GM19438 (cell line): ENCODE data around the gene LYVE1.

Experiments used
- ATAC-seq: cut with Tn5 transposase; IDR thresholded peaks from one replicate; pipeline ENCODE4 v1.9.1; 2021; ENCODE audit warnings: low read depth; ENCODE audit not compliant: unreplicated experiment

The LYVE1 gene

DNA sequence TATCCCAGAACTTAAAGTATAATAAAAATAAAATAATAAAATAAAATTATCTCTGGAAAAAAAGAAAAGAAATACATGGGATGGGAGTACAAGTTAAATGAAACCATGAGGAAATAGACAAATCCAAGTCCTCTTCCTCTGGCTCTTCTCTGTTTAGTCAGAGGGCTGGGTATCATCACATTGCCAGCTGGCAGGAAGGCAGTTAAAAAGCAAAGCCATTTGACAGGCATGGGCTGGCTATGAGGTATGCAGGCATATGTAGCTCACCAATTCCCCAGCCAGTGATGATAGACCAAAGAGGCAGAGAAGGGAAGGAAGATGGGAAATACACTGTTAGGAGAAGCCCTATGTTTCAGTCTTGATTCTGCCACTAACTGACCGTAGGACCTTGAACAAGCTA lies 6.5 kb downstream of the LYVE1 start:
- ATAC-seq = no peak

DNA sequence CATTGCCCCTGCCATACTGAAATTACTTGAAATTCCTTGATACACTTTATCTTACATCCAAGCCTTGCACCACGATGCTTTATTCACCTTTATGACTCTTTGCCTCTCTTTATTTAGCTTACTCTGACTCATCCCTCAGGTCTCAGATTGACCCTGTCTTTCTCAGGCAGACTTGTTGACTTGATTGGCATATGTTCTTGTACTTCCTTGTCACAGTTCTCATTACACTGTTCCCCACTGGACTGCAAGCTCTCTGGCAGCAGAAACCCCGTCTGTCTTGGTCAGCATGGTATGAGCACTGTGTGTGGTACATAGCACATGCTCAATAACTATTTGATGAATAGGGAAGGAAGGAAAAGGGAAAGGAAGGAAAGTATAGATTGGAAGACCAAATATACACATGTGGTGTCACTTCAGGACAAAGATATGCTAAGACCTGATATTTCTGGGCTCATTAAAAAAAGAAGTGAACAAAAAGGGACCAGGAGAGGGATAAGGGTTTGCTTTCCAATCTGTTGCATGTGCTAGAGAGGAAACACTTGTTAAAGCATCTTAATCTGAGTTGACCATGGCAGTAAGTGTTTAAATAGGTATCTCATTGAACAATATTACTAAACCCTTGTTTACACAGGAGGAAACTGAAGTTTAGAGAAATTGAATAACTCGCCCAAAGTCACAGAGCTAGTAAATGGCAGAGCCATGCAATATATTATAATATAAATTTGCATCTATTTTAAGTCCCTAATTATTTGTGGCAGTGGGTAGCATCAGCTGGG lies 7.2 kb downstream of the LYVE1 start:
- no peak for ATAC-seq

DNA sequence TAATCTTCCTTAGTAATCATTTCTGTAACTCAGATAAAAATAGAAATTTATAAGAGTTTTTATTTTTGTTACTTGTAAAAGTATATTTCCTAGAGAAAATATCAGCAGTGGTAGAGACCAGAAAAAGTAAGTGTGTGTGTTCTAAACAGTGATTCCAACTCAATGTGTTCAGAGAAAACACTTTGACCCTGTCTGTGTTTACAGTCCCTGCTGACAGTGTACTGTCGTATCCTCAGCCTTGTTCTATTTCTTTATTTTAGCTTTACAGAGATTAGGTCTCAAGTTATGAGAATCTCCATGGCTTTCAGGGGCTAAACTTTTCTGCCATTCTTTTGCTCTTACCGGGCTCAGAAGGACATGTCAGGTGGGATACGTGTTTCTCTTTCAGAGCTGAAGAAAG lies 10.2 kb downstream of the LYVE1 start:
- no peak for ATAC-seq

DNA sequence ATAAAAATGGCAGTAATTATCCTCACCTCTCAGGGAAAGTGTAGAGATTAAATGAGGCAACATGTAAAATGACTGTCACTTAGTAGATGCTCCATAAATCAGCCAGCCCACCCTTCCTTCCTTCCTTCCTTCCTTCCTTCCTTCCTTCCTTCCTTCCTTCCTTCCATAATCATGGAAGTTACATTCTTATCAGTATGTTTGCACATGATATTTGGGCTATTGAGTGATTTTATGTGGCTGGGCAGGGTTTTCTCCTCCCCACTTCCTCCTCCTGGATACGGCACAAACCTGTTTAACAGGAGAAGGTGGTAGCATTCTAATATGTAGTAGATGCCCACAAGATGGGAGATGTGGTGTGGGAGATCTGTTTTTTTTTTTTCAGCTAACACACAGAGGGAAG lies 11.9 kb downstream of the LYVE1 start:
- ATAC-seq = no peak

DNA sequence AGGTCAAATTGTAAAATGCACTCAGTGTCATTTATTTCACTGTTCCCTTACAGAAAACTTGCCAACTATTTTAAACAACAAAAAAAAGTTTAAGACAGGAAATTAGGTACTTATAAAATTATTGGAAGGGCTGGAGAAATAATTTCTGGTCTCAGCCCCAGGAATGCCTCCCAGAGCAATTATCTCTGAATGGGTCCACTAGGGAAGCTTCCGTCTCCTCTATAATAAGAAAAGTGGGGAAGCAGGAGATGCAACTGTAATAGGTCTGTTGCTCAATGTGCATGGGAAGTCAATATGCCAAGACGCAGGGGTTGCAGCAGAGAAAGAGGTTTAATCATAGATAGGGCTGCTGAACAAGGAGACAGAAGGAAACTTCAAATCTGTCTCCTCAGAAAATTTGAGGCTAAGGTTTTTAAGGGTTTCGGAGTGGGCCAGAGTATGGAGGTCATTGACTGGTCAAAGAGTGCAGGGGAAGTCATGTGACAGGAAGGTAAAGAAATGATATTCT lies 16.6 kb downstream of the LYVE1 start:
- no peak for ATAC-seq

DNA sequence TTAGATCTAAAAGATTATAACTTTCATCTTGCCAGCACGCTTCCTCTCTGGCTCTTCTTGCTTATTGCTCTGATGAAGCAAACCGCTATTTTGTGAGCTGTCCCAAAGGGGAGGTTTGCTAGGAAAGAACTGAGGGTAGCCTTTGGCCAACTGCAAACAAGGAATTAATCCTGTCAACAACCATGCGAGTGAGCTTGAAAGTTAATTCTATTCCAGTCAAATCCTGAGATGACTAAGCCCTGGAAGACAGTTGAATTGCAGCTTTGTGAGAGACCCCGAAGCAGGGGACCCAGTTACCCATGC lies 17.2 kb downstream of the LYVE1 start:
- no peak for ATAC-seq

DNA sequence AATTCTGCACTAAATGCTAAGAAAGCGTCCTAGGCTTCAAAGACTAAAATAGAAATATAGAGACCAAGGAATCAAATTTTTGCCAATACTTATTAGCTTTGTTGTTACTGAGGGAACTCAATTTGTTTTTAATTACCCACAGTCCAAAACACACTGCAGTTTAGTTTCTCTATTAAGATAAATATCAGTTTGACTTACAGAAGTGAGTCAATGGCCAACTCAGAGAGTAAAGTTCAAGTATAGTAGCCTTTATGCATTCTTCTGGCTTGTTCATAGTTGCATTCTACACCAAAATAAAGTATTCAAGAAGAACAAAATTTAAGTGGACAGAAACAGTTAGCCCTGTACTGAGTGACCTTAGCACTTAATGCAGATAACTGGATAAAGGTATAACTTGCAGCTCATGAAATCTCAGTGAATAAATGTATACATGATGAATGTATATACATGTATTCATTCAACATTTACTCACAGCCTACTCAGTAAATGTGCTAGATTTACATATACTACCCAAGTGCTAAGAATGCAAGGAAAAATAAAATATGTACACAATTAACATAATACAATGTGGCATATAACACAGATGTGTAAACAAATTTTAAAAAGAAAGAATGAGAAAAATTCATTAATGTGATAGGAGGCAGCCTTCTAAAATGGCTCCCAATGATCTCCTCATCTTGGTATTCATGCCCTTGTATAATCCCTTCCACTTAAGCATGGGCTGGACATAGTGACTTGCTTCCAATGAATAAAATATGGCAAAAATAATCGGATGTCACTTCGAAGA lies 17.8 kb downstream of the LYVE1 start:
- ATAC-seq = no peak

DNA sequence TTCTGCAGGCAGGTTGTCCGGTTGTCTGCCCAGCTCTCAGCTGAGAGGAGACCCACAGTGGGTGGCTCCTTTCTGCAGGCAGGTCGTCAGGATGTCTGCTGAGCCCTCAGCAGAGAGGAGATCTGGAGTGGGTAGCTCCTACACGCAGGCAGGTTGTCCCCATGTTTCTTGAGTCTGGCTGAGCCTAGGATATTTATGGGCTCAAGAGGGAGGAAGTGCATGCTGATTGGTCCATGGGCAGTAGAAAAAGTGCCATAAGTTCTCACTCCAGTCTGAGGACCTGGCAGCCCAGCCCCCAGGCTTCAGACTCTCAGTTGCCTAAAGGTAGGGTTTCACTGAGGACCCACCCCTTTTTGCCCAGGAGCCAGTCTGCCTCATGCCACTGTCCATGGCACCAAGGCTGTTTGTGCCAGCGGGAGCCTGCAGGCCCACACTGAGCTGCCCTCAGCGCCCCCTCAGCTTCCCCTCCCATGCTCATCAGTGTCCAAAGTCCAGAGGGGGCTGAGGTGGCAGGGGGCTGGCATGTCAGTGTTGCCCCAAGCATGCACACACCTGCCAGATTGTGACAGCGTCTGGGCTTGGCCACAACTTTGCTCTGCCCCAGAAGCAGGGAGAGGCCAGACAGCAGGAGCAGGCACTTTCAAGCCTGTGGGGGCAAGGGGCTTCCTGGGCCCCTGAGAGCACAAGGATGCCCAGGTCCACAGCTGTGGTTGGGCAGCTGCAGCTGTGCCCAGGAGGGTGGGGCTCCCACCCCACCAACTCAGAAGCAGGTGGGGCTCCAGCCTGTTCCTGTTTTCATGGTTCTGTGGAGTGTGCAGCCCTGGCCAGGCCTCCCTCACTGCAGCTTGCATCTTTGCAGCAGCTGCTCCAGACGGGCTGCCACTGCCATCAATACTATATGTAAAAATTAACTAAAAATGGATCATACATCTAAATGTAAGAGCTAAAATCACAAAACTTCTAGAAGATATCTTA lies 23.7 kb downstream of the LYVE1 start:
- ATAC-seq = no peak

DNA sequence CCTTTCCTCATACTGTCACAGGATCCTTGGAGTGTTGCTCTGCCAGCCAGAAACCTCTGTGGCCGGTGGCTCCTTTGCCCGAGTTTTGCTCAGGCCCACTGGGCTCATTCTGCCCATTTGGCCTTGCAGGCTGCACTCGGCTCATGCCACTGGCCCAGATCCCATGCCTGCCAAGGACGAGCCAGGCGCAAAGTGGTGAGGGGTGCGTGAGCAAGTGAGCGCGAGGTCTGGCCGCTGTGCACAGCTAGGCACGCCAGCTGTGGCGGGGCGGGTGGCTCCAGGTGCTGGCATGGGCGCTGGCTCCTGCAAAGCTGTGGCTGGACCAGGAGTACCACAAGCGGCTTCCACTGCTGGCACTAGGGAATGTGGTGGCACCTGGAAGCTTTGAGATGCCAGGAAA lies 24.7 kb downstream of the LYVE1 start:
- no peak for ATAC-seq

DNA sequence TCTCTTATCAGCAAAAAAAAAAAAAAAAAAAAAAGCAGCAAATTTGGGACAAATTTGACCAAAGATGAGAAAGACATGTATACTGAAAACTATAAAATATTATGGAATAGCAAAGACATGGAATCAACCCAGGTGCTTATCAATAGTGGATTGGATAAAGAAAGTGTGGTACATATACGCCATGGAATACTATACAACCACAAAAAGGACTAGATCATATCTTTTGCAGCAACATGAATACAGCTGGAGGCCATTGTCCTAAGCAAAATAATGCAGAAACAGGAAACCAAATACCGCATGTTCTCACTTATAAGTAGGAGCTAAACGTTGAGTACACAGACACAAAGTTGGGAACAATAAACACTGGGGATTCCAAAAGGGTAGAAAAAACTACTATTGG lies 25.7 kb downstream of the LYVE1 start:
- no peak for ATAC-seq

DNA sequence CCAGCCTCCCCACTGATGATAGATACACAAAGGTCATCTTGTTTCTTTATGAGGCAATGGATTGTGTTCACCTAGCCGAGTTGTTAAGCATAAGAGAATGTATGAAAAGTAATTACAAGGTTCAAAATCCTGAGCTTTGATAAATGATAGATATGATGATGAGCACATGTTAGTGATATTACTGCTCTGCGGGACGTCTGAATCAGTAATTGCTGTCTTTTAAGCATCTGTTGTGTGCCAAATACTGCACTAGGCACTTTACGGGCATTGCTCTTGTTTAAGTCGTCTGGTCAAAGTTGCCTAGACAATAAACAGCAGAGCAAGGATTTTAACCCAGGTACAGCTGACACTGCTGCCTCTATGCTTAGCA lies 26.9 kb downstream of the LYVE1 start:
- ATAC-seq = no peak

DNA sequence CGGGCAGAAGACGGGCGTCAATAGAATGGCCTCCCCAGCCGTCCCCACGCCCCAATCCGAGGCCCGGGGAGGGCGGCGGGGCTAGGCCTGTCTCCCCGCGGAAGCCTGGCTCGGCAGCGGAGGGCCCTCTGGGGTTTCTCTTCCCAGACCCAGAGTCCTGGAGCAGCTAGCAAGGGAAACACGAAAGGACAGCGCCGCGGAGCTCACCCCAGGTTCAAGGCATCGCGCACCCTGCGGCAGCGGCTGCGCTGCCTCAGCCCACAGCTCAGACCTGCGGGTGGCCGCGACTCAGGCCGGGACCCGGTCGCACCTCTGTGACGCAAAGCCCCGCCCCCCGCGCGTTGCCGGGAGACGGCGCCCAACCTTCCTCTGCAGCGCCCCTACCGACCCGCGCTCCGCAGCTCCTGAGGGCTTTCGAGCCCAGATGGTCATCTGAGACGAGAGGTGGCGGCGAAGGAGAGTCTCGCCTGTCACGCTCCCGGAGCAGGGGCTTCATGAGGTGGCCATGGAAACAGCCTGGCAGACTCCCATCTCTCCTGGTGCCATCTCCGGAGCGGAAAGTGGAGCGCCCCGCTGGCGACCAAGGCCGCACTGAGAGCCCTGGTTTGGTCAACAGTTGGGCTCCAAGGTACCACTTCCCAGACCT lies 27.4 kb downstream of the LYVE1 start, which contains the start of gene RNF141:
Gene RNF141, minus strand, starts transcription at position 273 of the 646 bp plus-strand sequence. CDS start 7,029 bp downstream, outside the sequence.
- peak; percentile 97 for ATAC-seq

DNA sequence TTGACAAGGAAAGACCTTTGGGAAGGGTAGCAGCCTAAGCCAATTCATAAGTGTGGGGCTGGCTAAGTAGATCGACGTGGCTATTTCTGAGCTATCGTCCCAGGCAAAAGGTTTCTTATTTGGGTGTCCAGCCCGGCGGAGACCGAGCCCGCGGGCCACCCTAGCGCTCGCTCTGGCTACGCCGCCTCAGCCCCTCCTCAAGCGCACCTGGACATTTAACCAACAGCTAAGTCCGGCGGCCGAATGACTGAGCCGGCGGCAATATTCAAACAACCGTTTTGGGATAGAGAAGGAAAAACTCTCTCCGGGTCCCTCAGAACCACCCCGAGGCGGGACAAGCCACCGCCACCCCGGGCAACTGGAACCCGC lies 27.9 kb downstream of the LYVE1 start:
- ATAC-seq = peak; percentile 37

DNA sequence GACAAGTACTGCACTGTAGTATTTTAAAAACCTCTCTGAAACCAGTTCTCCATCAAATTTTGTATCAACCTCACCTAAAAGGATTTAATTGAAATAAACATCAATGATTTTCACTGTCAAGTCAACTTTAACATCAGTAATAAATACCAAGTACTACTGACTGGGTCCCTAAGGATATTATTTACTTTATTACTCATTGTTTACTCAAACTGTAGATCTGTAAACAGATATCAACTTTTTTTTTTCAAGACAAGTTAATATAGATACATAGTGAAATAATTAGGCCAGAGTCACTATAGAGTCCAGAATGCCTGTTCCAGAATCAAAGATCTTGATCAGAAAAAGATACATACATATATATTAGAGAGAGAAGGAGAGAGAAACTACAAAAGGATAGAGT lies 29.1 kb downstream of the LYVE1 start:
- no peak for ATAC-seq

DNA sequence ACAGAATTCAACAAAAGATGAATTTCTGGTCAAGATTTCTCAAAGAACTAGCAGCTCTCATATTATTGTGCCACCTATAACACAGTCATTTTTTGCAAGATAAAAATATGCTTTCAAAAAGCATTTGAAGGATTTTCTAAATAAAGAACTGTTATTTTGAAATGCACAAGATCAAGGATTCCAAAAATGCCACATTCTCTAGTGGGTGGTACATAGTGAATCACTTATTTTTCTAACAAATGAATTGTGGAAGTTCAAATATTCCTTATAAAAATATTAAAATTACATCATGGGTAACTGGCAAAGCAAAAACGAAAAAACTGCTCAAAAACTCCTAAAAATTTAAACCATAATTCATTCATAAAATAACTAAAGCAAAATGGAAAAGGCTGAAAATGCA lies 29.5 kb downstream of the LYVE1 start:
- ATAC-seq = no peak

DNA sequence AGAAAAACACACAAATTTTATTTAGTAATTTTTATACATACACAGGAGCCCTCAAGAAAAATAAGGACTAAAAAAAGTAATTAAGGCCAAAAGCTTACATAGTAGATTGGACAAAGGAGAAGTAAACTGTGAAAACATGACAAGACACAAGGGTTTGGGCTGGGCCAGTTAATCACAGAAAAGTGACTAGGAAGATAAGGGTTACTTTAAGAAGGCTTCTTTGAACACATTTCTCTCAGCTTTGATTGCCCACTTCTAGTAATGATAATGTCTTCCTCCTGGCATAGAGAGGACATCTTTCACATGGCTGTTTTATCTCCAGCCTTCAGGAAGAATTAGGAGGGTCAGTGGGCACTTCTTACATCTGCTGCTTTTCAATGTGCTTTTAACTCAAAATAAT lies 30.9 kb downstream of the LYVE1 start:
- ATAC-seq = no peak

DNA sequence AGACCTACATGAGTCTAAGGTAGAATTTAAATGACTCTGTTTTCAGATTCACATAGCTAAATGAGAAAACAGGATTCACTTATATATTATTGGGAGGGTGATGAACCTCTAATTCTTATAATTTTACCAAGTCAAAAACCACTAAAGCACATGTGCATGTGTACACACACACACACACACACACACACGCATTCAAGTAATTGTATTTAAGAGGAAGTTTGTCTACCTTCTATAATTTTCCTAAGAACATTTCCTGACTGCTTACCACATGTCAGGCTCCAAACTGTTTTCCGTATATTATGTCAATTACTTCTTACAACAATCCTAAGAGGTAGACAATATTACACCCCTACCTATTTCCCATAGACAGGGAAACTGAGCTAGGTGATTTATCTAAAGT lies 34.1 kb downstream of the LYVE1 start:
- no peak for ATAC-seq

DNA sequence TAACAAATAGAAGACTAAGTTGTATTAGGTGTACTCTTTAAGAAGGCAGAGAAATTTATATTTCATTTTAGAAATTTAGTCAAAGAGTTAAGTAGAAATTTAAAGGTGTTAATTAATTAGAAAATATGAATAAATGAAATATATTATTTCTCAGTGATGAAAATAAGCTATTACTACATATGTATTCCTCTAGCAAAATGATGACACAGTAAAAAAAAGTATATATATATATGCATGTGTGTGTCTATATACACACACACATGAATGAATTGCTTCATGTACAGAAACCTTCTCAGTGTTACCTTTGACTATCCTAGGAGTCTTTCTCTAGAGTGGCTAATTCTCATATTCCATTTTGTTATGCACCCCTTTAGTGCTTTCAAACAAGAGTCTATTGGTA lies 35.1 kb downstream of the LYVE1 start:
- ATAC-seq = no peak

DNA sequence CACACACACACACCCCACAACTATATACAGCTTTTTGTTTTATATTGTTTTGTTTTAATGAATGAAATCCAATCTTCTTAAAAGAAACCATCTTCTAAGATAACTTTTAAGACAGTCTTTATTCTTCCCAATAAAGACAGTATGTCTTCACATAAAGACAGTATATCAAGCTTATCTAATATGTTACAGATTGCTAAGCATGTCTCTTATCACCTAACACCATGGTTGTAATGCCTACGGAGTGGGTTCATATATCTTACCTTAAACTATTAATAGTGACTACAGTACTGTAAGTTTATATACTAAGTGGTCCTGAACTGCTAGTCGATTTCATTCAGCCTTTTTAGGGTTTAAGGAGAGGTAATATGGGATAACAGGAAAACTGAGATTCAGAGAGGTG lies 35.9 kb downstream of the LYVE1 start:
- ATAC-seq = no peak

DNA sequence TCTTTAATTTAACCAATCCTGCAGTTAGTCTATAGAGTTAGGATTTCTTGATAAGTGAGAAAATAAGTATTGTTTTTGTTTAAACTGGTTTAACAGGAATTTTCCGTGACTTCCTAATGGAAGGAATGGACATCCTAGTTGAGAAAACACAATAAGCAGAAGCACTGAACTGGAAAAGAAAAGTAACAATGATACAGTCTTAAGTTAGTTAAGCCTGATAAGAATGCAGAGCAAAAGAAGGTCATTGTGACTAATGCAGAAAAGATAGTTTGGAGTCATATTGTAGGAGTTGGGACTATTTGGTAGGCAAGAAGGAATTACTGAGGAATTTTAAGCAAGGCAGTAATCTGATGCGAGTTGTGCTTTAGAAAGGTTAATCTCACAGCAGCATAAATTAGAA lies 39.2 kb downstream of the LYVE1 start:
- no peak for ATAC-seq
